ENCODE measurements around the gene EPN2.

EPN2 gene

GRCh38 chr17:19366637-19366972, 129.4 kb downstream of the EPN2 start:
- Histone ChIP-seq H4K20me1 (ENCODE audit: insufficient read depth) (no peaks in the 10 kb centered on the region), H3K4me3 (IDR thresholded peaks at IDR 0.05; ENCODE audit: insufficient read depth, low read depth, low read length) (no peak overlapping the region), H3K27ac (no peak overlapping the region), H3K36me3 (ENCODE audit: insufficient read depth) (no peaks in the 10 kb centered on the region), H3K27me3 (ENCODE audit: insufficient read depth, low read depth) (no peaks in the 10 kb centered on the region), H2AFZ (ENCODE audit: low read depth) (no peak overlapping the region), H3K4me2 (no peak overlapping the region), H3K4me1 (ENCODE audit: low read depth, poor library complexity, severe bottlenecking) (peaks cover 6% of the 10 kb centered on the region), H3K9ac (no peak overlapping the region), H3K79me2 (ENCODE audit: insufficient read depth, low read depth) (no peaks in the 10 kb centered on the region)
- no peak for TF ChIP-seq CTCF (conservative IDR thresholded peaks at IDR 0.05; ENCODE audit: low read depth, low read length)

- H3K4me3 ChIP-seq (IDR thresholded peaks at IDR 0.05; ENCODE audit: insufficient read depth, low read depth, low read length) = no peak overlapping the region
- H3K27ac ChIP-seq = no peak overlapping the region
- no peak for TF ChIP-seq CTCF (conservative IDR thresholded peaks at IDR 0.05; ENCODE audit: low read depth, low read length)
- no peaks in the 10 kb centered on the region for H4K20me1 ChIP-seq (ENCODE audit: insufficient read depth)
- H3K36me3 ChIP-seq (ENCODE audit: insufficient read depth) = no peaks in the 10 kb centered on the region
- H3K4me1 ChIP-seq (ENCODE audit: low read depth, poor library complexity, severe bottlenecking) = peaks cover 1% of the 10 kb centered on the region
- H3K4me2 ChIP-seq = no peak overlapping the region
- H3K9ac ChIP-seq = no peak overlapping the region
- no peaks in the 10 kb centered on the region for H3K79me2 ChIP-seq (ENCODE audit: insufficient read depth, low read depth)
- no peaks in the 10 kb centered on the region for H3K27me3 ChIP-seq (ENCODE audit: insufficient read depth, low read depth)
- no peak overlapping the region for H2AFZ ChIP-seq (ENCODE audit: low read depth)
Observed at GRCh38 chr17:19368229-19368628, 131.1 kb downstream of the EPN2 start.

DNA sequence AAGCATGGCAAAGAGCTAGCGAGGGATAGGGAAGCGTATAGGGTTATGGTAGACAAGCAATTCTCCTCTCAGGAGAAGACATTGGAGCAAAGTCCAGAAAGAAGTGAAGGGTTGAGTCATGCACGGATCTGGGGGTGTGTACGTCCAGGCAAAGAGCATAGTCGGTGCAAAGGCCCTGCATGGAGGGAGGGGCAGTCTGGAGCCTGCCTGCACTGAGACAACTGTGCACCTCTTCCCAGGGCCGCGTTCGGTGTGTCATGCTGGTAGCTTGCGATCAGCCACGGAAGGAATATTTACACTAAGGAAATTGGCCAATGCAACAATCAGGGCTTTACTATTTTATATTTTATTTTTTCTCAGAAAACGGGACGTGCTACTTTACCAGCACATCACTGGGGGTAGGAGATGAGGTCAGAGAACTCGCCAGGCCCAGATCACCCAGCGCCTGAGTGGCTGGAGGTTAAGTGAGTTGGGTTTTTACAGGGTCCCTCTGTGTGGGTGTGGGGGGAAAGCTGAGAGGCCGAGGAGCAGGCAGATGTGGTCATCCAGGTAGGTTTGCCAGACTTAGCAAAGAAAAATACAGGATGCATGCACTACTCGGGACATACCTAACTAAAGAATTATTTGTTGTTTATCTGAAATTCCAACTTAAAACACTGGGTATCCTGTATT, 132.1 kb downstream of the EPN2 start:
- TF ChIP-seq CTCF (conservative IDR thresholded peaks at IDR 0.05; ENCODE audit: low read depth, low read length) = no peak

DNA sequence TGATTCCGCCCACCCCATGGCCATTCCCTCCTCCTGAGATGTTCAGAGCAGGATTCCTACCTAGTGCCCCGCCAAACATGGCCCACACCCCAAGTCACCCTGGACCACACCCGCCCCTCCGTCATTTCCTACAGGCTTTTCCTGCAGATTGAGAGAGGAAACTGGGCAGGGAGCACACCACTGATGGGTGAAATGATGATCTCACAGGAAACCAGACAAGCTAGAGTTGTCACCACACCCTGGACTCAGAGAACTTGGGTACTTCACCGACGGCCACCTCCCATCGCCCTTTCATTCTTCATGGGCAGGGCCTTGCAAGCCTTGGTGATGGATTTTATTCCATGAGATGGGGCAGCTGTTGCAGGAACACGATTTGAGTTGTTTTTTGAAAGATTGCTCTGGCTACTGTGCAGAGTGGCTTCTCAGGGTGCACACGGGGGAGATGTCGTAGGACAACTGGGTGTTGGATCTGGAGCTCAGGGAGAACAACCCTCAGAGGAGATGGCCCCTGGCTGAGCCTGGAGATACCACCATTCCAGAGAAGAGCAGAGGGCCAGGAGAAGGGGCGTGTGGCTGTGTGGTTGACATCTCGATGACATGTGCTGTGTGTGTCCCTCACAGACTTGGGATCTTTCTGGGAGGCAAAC, 132.8 kb downstream of the EPN2 start:
- Histone ChIP-seq H3K4me1 (ENCODE audit: low read depth, poor library complexity, severe bottlenecking) (no peaks in the 10 kb centered on the region), H4K20me1 (ENCODE audit: insufficient read depth) (no peaks in the 10 kb centered on the region), H2AFZ (ENCODE audit: low read depth) (no peak overlapping the region), H3K36me3 (ENCODE audit: insufficient read depth) (no peaks in the 10 kb centered on the region), H3K27me3 (ENCODE audit: insufficient read depth, low read depth) (no peaks in the 10 kb centered on the region), H3K27ac (no peak overlapping the region), H3K4me3 (IDR thresholded peaks at IDR 0.05; ENCODE audit: insufficient read depth, low read depth, low read length) (no peak overlapping the region), H3K9ac (no peak overlapping the region), H3K4me2 (no peak overlapping the region), H3K79me2 (ENCODE audit: insufficient read depth, low read depth) (no peaks in the 10 kb centered on the region)
- TF ChIP-seq CTCF (conservative IDR thresholded peaks at IDR 0.05; ENCODE audit: low read depth, low read length) = no peak

More for the DNA sequence above, 132.1 kb downstream of the EPN2 start:
- H3K9ac ChIP-seq = no peak overlapping the region
- H3K79me2 ChIP-seq (ENCODE audit: insufficient read depth, low read depth) = no peaks in the 10 kb centered on the region
- no peak overlapping the region for H3K4me3 ChIP-seq (IDR thresholded peaks at IDR 0.05; ENCODE audit: insufficient read depth, low read depth, low read length)
- no peak overlapping the region for H3K27ac ChIP-seq
- H3K4me2 ChIP-seq = no peak overlapping the region
- H2AFZ ChIP-seq (ENCODE audit: low read depth) = no peak overlapping the region
- H3K4me1 ChIP-seq (ENCODE audit: low read depth, poor library complexity, severe bottlenecking) = no peaks in the 10 kb centered on the region
- no peaks in the 10 kb centered on the region for H3K36me3 ChIP-seq (ENCODE audit: insufficient read depth)
- H3K27me3 ChIP-seq (ENCODE audit: insufficient read depth, low read depth) = no peaks in the 10 kb centered on the region
- no peaks in the 10 kb centered on the region for H4K20me1 ChIP-seq (ENCODE audit: insufficient read depth)

All from KMS-11 (cell line).